ENCODE data around the gene ATXN7L2.

- TF ChIP-seq CTCF (IDR thresholded peaks at IDR 0.05) (peak; percentile 95 to 99 (median 99)), POLR2A (IDR thresholded peaks at IDR 0.05) (no peak)
Observed at GRCh38 chr1:109532365-109533136, 48.8 kb downstream of the ATXN7L2 start.
